GM21619 (cell line): ENCODE measurements around the gene ANG.

ENCODE experiments used
- ATAC-seq: cut with Tn5 transposase; IDR thresholded peaks from one replicate; pipeline ENCODE4 v1.9.1; 2021; ENCODE audit not compliant: unreplicated experiment

ANG gene

GRCh38 chr14:20675669-20676068 lies 12.9 kb upstream of the ANG start:
- ATAC-seq: no peak

- ATAC-seq: no peak
Measured at GRCh38 chr14:20676072-20676471, 12.5 kb upstream of the ANG start.

DNA sequence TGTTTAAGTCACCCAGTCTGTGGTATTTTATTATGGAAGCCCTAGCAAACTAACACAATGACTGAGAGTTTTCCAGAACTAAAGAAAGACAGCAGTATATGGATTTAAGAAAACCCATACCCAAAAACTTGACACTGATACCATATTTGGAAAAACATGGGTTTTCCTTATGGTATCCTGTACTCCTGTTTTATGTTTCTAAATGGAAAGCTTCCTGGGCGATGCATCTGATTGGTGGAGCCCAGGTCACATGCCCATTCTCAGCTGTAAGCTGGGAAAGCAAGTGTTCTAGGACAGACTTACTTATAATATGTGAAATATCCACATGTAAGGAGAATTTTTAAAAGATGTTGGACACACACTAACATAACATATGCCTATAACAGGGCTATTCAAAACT lies 8.7 kb upstream of the ANG start:
- ATAC-seq: no peak

- no peak for ATAC-seq
Measured at GRCh38 chr14:20680363-20680762, 8.2 kb upstream of the ANG start.

DNA sequence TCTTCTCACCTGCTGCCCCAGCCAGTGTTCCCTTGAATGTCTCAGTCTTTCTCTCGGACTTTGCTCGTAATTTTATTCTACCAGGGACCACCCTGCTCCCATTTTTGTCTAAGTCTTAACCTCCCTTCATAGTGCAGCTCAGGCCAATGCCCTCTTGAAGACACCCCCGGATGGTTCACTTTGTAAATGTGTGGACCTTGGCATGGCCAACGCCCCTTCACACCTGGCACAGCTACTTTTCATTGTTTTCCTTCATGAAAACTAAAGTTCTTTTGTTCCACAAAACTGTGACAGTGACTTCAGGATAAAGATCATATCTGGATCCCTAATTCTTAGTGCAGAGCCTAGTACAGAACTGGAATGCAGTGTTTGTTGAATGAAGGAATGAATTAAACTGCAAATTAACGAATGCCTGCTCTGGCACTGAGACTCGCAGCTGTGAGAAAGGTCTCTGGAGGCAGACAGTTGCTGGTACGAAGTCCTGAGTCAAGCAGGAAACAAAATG lies 7.7 kb upstream of the ANG start:
- no peak for ATAC-seq

GRCh38 chr14:20681348-20682126 lies 7.0 kb upstream of the ANG start:
- ATAC-seq: peak; percentile 18

- ATAC-seq: no peak
Measured at GRCh38 chr14:20682127-20682434, 6.5 kb upstream of the ANG start.

DNA sequence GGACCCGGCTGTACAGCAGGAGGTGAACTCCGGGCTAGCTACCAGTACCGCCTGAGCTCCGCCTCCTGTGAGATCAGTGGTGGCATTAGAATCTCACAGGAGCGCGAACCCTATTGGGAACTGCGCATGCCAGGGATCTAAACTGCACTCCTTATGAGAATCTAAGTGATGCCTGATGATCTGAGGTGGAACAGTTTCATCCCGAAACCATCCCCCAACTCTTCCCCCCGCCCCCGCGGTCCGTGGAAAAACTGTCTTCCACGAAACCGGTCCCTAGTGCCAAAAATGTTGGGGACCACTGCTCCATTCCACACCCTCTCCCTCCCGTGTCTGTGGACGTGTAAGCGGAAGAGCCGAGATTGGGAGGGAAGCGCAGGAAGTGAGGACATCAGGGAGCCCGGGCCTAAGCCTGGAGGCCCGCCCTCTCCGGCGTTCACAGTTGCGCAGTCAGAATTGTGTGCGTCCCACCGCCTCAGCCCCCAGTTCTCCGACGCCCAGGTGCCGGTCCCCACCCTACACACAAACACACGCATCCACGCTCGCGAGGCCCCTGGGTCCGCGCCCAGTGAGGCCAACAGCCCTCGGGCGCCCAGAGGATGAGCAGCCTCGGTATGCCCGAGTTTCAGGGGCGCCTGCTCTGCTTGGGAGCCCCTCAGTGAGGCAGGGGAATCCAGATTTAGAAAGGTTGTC lies 6.0 kb upstream of the ANG start:
- peak; percentile 44 for ATAC-seq

DNA sequence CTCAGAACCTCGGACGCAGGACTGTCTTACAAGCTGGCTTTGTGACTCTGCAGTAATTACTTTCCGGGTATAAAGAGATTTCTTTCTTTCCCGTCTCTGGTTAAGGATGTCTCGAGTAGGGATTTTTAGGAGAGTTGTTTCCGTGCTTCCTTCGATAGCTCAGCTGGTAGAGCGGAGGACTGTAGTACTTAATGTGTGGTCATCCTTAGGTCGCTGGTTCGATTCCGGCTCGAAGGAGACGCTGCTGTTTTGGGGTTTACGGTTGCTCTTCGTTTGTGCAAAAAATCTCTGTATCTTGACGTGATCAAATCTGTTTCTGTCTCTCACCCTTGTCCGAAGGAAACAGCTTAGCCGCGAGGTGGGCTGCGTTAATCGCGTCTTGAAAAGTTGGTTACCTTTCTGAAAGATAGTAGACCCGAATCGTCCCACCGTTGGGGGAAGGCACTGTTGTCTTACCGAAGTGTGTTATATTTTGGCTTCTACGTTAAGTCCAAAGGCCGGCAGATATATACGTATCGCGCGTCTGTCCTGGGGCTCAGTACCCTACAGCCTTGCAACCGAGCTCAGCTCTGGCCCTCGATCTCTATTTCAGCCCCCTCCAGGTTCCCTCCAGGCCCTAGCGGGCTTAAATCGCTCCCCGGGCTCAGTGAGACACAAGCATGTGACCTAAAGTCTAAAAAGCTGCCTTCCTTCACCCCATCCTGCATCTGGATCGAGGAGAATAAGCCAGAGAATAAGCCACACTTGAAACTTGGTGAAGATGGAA lies 5.3 kb upstream of the ANG start:
- peak; percentile 27 for ATAC-seq

GRCh38 chr14:20683891-20684661 lies 4.5 kb upstream of the ANG start, which contains the start of gene RNASE4:
RNASE4 (plus strand) TSS chr14:20684560; CDS start chr14:20699372, 14,812 bp downstream.
- ATAC-seq: peak; percentile 28

DNA sequence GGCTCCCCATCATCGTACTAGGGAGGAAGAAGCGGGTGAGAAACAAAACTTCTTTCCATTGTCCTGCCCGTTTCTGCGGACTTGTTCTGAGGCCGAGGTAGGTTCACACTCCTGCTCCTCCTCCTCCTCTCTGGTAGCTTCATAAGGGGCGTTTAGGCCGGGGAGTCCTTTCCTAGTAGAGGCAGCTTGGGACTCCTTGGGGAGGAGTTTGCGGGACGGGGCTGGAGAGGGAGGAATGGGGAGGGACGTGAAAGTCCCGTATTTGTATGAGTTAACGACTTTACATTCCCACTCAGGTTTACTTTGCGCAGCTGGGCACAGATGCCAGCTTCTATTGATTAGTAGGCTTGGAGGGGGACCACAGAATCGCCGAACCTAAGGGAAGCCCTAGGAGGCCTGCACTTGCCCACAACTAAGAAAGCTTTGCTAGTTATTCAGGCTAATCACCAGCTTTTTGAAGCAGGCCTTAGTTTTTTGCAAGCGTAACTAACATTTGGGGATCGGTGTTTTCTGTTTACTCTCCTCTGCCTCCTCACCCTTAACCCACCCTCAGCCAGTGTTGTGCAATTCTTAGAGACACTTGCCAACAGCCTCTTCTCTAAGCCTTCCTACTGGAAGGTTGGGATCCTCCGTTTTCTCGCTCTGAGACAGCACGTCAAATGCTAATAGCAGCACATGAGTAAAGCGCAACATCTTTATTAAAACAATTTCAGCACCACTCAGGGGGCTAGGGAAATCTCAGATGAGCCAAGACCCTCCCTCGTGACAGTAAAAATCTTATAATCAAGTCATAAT lies 3.7 kb upstream of the ANG start:
- no peak for ATAC-seq

DNA sequence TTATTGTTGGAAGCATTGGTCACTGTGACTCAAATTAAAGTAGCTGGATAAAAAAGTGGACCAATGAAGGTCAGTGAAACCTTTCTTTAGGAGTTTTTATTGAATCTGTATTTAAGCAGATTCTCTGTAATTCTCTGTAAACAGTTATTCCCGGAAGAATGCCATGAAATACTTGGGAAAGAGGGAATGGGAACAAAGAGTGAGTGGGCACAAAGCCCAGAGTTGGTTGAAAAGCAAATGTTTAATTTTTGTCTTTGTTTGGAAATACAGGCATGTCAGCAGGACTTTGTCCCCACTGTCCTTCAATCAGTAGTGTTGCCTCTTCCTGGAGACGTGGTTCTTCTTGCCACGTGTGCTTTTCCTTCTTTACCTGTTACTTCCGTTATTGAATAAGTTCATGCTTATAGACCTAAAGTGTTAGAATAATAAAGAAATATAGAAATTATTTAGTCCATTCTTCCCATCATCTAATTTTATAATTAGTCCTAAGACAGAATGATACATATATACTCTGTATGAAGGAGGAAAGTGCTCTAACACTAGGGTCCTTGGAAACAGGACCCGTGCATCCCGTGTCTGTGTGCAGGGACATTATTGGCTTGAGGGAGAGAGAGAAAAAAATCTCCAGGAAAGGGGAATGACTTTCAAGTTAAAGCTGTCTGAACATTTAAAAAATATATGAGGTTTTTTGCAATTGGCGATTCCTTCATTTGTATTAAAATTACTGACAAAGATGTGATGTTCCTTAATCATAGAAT lies 2.0 kb upstream of the ANG start:
- ATAC-seq: no peak

- ATAC-seq: no peak
Measured at GRCh38 chr14:20687362-20688166, 1.0 kb upstream of the ANG start.

GRCh38 chr14:20690848-20691640 lies 2.5 kb downstream of the ANG start:
- peak; percentile 65 for ATAC-seq

DNA sequence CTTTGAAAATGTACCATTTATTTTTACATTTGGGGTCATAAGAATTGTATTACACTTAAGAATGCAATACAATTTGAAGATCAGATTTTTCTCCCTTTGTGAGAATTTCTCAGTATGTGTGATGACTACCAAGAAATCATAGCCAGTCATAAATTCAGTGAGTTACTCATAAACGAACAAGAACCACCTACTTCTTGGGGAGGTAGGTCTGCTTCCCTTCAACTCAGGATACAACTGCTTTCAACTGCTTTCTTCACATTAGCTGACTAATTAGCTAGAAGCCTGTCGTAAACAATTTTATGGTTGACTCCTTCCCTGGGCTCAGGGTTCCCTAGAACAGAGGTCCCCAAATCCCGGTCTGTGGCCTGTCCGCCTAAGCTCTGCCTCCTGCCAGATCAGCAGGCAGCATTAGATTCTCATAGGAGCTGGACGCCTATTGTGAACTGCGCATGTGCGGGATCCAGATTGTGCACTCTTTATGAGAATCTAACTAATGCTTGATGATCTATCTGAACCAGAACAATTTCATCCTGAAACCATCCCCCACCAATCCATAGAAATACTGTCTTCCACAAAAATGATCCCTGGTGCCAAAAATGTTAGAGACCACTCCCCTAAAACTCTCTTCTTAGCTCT lies 3.7 kb downstream of the ANG start:
- ATAC-seq: no peak

DNA sequence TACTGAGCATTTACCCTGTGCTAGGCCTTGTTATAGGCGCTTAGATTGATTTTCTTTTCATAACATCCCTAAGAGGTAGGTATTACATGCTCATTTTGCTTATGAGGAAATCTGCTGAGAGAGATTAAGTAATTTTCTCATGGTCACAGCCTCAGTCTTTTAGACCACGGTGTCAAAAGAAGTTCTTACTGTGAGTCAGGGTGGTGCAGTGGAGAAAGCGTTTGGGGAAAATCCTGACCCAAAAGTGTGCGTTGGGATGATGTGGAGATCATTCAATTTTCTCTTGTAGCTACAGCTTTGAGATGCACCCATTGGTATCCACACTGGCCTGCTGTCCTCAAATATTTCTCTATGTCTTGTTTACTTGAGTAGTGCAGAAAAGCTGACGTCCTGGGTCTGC lies 8.2 kb downstream of the ANG start:
- no peak for ATAC-seq

DNA sequence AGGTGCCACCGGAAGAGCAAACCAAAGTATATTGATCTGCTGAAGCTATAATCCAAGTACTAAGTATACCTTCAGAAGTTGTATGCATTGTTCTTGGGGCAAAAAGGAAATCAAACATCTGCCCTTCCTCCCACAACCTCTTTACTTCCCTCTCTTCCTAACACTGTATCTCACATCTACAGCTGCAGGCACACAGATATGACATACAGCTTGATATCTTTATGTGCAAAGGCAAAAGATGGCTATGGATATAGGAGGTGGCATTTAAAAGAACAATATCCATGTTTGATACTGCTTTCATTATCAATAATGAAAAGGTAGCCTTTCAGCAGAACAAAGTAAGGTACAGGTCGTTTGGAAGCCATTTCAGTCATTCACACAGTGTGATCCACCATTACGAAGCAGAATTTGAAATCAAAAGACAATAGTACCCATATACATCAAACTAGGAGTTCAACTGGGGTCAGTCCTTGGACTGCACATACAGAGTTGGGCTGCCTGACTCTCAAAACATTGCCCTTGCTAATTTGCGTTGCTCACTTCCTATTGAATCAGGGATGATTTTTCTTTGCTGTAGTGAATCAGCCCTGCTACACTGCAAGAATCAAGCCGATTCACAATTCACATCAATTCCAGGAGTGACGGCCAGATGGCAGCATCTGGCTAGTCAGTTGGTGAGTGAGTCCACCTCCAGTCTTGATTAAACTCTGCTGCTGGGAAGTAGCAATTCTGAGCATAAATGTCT lies 8.9 kb downstream of the ANG start:
- ATAC-seq: no peak
